Ramos (cell line): ENCODE measurements around the gene CHTOP.
"Not testable (repeated sequence)": the region's sequence is repeated elsewhere in the genome, so short reads cannot be mapped to it uniquely, and the experiment has no call there.

Source experiments
- in situ Hi-C: fragments of 300-500 bp; cut with MboI; formaldehyde crosslinking; loops from one replicate; pipeline ENCODE4 v1.14.3; 2022; ENCODE audit warnings: low sequenced_read_pairs; ENCODE audit not compliant: unreplicated experiment

Gene CHTOP, protein sequence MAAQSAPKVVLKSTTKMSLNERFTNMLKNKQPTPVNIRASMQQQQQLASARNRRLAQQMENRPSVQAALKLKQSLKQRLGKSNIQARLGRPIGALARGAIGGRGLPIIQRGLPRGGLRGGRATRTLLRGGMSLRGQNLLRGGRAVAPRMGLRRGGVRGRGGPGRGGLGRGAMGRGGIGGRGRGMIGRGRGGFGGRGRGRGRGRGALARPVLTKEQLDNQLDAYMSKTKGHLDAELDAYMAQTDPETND

DNA sequence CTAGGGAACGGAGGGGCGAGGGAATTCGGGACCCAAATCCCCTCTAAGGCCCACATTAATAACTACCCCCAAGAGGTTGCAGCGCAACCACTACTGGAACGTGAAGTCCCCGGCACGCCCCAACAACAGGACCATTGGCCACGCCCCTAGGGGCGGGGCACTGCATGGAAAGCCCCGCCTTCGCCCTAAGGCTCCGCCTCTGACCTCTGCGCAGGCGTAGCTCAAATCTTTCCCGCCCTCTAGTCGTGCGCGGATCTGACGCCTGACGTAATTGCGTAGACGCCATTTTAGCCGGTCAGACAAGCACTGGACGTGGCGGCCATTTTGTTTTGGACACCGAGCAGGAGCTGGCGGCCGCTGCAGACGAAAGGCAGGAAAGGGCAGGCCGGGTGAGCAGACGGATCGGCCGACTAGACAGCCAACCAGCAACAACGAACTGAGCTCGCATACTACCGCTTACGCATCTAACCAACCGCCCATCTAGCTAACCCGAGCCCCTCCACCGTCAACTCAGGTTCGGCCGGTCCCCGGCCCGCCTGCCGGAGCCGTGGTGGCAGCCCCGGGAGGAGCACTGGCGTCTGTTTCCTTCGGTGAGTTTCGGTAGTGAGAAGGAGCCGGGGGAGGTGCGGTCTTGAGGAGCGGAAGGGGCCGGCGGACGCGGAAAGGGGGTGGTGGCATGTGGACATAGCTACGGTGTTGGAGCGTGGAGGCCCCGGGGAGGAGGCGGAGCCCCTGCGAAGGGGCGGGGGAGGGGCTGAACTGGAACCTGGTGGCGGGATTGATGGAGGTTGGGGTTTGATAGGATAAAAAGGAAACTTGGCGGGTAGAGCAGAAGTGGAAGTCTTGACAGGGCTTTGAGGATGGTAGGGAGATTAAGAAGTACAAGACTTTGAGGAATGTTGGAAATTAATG lies at the start of gene CHTOP:
CHTOP (plus strand) TSS at position 313 of the 912 bp plus-strand sequence. CDS start 2,523 bp downstream, outside the sequence.
- in situ Hi-C loops: no loop called here

DNA sequence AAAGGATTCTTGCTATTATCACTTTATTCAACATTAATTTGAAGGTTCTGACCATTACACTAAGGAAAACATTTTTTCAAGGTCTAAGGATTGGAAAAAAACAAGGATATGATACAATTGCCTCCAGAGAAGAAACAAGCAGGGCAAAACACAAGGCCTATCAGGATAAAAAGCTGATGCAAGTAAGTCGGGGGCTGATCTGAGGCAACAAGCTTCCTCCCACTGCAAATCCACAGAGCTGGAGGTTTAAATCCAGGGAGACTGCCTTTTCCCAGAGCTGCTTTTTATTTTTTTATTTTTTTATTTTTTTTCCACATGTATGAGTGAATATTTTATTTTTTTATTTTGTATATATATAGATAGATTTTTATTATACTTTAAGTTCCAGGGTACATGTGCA lies 48.9 kb upstream of the CHTOP start:
- in situ Hi-C loops: no loop called here

DNA sequence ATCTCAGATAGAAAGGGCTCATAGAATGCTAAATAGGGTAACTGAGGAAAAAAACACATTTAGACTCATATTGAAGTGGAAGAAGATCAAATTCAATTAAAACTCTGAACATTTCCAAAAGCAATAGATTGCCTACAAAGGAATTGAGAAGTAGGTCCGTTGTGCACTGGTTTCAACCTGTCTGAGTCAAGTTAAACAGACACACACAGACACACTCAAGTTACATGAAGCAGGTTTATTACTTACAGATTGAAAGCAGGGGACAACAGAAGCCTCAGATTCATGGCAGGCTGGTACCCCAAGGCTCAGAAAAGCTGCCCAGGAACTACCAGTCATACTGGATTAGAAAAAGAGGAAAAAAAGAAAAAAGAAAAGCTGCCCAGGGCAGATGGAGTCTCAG lies 47.5 kb upstream of the CHTOP start:
- in situ Hi-C loops: no loop called here

DNA sequence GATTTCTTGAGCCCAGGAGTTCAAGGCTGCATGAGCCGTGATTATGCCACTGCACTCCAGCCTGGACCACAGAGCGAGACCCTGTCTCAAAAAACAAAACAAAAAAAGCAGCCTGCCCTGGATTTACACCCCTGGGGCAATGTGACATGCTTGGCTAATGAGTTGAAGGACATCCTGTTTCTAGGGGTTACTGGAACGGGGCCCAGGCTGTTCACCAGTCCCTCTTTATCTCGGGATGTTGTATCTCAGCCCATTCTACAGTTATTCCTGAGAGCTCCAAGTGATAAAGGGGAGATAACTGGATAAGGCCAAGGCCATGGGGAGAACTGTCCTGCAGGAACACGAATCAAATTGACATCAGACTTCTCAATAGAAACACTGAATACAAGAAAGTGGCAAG lies 46.6 kb upstream of the CHTOP start:
- in situ Hi-C loops: no loop called here

DNA sequence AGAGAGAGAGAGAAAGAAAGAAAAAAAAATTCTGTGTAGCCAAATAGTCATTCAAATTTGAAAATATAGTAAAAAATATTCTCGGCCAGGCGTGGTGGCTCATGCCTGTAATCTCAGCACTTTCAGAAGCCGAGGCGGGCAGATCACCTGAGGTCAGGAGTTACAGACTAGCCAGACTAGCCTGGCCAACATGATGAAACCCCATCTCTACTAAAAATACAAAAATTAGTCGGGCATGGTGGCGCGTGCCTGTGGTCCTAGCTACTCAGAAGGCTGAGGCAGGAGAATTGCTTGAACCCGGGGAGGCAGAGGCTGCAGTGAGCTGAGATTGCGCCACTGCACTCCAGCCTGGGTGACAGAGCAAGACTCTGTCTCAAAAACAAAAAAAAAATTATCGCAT lies 45.8 kb upstream of the CHTOP start:
- in situ Hi-C loops: not testable (repeated sequence)

DNA sequence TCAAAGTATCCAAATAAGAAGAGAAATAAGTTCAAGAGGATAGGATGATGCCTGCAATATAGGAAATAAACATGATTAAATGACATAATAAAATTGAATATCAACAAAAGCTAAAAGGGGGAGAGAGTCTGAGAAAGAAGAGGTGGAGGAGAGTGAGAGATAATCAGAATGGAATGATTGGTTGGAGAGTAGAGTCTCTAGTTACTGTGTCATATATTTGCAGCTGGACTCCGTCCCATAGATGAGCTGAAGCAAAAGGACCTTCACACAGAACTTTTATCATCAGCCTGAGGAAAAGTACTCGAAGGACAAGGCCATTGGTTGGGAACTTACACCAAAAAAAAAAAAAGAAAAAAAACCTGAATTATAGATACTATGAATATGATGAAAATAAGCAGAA lies 45.4 kb upstream of the CHTOP start:
- in situ Hi-C loops: no loop called here

DNA sequence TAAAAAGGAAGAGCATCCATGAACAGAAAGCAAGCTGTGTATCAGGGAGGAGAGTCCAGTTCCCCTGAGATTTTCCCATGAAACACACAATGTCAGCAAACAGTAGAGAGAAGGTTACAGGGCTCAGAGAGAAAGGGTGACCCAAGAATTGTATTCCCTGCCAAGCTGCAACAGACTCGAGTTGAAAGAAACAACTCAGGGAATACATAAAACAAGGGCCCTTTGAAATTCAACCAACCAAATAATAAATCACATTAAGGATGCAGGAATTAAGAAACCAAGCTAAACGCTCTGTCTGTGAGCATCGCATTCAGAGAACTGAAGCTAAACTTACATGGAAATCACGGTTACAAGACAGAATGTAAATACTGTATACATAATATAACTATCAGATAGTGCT lies 41.1 kb upstream of the CHTOP start:
- in situ Hi-C loops: no loop called here

DNA sequence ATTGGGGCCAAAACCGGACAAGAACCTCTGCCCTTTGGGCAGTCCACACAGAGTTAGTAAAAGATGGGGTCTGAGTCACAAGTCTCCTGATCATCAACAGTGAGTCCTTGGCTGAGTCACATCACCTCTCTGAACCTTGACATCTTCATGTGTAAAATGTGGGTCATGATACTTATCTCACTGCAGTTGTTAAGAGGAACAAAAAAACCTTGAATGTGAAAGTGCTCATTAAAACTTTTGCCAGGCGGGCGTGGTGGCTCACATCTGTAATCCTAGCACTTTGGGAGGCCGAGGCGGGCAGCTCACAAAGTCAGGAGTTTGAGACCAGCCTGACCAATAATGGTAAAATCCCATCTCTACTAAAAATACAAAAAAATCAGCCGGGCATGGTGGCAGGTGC lies 36.7 kb upstream of the CHTOP start:
- in situ Hi-C loops: no loop called here

DNA sequence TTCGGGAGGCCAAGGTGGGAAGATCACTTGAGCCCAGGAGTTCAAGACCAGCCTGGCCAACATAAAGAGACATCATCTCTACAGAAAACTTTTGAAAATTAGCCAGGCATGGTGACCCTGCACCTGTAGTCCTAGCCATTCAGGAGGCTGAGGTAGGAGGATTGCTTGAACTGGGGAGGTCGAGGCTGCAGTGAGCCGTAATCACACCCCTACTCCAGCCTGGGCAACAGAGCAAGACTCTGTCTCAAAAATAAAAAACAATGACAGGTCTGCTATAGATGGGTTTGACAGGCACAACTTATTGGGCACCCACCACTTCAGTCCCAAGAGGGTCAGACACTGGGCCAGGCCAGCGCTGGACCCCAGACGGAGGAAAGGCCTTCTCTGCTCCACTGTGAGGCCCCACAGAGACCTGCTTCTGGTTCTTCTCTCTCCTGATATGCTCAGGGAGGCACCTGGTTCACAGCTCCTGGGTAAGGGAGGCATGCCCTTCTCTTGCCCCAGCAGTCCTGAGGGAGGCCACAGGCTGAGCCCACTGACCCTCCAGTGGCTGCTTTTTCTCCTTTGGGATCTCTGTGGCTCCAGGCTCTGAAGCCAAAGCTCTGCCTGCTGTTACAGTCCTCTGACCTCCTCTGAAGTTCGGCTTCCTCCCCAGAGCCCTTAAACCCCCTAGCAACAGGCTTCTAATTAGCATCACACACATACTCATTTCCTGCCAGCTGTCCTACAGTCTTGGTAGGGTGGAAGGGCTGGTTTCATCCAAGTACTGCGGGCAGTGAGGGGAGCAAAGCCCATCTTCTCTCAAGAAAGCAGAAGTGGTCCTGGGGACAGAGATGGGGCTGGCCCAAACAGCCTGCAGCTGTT lies 35.3 kb upstream of the CHTOP start:
- in situ Hi-C loops: no loop called here

DNA sequence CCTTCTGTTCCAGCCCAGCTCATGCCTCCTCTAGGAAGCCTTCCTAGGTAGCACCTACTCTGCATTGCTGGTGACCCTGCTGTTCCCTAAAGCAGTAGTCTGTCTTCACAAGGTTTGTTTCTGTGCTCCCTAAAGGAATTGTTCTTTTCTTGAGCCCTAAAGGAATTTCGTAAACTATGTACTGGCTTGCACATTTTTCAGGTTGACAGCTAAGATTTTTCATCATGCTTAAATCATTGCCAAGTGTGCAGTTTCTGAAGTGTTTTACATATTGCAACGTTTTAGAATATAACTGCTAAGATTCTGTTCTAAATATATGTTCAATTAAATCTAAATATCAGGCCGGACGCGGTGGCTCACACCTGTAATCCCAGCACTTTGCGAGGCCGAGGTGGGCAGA lies 34.0 kb upstream of the CHTOP start:
- in situ Hi-C loops: no loop called here

DNA sequence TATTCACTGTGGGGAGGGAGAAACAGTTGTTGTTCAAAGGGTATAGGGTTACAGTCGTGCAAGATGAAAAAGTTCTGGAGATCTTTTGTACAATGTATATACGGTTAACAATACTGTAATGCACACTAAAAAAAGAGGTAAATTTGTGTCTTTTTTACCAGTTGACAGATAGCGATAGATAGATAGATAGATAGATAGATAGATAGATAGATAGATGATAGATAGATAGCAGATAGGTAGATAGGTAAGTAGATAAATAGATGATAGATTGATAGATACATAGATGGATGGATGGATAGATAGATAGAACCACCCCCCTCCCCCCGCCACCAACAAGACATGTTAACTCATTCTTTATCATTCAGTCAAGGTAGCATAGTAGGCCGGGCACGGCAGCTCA lies 31.1 kb upstream of the CHTOP start:
- in situ Hi-C loops: no loop called here

DNA sequence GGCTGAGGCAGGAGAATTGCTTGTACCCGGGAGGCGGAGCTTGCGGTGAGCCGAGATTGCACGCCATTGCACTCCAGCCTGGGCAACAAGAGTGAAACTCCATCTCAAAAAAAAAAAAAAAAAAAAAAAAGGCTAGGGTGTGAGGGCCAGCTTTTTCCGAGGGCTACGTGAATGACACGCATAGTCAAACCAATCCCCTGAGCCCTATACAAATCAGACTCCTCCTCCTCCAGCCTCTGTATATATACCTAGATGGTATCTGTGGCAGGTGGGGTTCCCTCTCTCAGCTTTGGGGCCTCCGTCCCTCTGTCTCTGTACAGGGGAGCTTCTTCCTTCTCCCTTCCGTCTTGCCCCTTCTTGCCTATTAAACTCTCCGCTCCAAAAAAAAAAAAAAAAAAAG lies 27.7 kb upstream of the CHTOP start:
- in situ Hi-C loops: no loop called here

DNA sequence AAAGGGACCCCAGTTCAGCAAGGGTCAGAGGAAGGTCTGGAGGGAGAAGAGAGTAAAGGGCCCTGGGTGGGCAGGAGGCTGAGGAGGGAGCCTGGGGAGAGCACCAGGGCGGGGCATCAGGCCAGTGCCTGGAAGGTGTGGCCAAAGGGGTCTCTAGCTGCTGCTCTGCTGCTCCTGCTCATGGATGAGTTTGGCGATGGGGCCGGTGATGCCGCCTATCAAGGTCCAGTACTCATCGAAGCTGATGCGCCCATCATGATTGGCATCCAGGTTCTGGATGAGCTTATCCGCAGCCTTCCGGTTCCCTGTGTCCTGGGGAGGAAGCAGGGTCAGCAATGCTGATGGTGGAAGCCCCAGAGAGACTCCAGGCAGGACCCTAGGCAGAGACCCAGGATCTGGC lies 26.5 kb upstream of the CHTOP start:
- in situ Hi-C loops: no loop called here

DNA sequence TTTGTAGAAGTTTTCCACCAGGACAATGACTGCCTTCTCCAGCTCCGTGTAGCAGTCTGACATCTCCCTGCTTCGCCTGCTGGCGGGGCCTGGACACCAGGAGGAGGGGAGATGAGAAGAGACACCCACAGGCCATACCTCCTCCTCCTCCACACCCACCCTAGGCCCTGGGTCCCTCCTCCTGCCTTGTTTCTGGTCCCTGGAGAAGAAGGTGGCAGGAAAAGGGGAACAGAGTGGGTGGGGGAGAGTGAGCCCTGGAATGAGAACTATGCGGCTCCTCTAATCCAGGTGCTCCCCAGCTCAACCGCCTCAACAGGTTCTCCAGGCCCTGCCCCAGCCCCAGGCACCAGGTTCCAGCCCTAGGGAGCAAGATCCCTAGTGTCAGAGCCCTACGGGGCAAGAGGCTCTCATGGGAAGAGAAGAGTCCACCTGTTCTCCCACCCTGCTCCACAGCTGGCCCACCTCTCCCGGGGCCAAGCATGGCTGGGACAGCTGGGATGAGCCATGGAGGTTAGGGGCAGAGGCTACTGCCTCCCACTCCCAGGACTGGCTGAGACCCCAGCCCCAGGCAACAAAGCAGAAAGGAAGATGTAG lies 25.7 kb upstream of the CHTOP start:
- in situ Hi-C loops: no loop called here

DNA sequence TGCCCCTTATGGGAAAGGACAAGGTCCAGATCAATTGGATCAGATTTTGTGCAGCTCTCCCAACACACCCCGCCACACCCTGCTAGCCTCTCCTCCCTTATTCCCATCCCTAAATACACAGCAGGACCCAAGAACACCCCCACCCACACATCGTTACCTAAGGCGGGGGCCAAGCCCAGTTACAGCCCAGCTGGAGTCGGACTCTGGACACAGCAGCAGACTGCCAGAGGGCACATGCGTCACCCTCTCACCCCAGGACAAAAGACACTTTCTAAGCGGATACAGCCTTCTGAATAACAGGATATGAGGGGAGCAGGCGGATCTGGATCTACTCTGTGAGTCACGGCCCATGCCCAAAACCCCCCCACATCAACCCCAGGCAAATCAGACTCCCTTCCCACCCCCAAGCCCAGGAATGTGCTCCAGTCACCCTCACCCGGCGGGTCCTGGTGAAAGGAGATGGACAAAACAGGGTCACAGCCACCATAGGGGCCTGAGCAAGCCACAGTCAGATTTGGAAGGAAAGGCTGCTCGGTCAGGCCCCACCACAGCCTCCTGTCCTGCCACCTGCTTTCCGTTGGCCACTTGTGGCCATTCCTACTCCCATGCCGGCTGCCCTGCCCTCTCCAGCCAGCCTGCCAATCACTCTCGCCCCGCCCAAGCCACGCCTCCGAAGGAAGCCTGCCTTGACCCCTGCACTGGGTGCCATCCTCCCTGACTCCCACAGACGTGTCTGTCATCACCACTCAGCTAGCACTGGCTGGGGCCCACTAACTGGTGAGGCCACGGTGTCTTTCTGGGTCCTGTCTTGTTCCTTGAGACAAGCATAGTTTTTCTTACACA lies 24.9 kb upstream of the CHTOP start:
- in situ Hi-C loops: no loop called here

DNA sequence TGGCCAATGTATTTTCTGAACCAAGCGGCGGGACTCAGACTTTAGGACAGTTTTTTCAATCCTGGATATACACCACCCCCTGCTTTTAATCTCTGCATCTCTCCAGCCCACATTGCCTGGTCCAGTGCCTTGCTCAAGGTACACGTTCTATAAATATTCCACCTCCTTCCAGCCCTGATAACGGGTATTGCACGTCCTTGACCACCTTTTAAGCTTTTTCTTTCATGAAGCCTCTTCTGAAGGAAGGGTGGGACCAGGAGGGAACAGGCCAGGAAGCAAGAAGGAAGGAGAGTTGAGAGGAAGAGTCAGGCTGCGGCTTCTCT lies 24.3 kb upstream of the CHTOP start:
- in situ Hi-C loops: no loop called here

DNA sequence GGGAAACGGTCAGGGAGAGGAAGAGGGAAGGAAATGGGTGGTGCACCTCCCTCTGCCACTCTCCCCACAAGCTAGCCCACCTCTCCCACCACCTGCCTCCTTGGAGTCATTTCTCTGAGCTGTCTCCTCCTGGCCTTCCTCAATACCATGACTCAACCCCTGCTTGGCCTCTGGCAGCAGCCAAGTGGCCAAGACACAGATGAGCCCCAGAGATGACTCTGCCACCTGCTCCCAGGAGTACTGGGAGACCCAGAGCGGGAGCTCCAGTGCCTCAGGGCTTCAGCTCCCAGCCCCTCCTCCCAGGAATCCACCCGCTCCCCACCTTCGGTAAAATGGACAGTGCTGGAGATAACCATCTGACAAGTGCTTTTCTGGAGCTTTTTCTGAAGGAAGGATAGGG lies 23.5 kb upstream of the CHTOP start:
- in situ Hi-C loops: no loop called here

DNA sequence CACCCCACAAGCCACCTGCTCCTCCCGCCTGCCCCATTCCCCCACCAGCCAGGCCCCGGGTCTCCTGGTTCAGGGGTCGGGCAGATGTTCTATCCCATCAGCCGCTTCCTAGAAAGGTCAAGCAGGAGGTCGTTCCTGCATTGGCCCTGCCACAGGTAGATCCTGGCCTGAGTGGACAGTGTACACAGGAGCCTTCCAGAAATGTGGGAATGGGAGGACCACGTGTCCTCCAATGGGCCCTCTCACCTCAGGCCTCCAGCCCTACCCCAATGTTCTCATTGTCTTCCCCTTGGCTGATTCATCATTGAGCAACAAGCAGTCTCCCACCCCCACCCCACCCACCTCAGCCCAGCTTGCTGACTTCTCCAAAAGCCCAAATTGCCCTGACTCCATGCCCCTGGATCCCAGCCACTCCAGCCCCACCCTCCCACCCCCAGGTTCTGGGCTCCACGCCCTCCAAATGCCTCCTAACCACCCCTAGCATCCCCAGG lies 23.0 kb upstream of the CHTOP start:
- in situ Hi-C loops: no loop called here

DNA sequence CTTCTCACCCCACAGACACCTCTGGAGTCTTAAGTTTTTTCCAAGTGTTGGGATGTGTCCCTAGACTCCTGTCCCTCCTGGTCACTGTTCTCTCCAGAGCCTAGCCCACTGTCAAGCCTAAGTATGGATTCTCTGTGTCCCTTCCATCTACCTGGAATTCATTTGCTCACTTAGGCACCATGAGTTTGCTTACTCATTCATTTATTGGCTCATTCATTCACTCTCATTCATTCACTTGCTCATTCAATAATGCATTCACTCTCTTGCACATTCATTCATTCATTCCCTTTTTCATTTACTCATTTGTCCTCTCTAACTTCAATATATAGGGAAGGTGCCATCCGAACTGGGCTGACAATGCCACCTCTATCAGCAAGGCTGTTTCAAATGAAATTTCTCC lies 22.5 kb upstream of the CHTOP start:
- in situ Hi-C loops: no loop called here
